IMR-90 (cell line): Measurements from ENCODE around the gene RYR2. TPM values are rescaled to one million over a fixed set of nuclear protein-coding genes. Genes with fewer than 3 reads are reported as not detected.

Experiments used
- ATAC-seq: fragments of 200-7000 bp; cut with Tn5 transposase; 2 replicates; pipeline ENCODE4 v1.9.1; 2020; ENCODE audit warnings: low read depth, mild to moderate bottlenecking, moderate library complexity
- BruUV-seq: library from RNA; stranded (reverse); fragments of 400-500 nt; replicated peaks from 2 replicates; lab custom pipeline; 2021; lab: Mats Ljungman, UMichigan
- CTCF ChIA-PET: fragments of 300-600 bp; formaldehyde crosslinking; extraction: SDS; loops from one replicate; lab custom pipeline; 2021; ENCODE audit warnings: antibody characterized with exemption; lab: Yijun Ruan, JAX
- POLR2A ChIA-PET: fragments of 300-600 bp; sonication (Branson Sonifier 250); formaldehyde crosslinking; loops from one replicate; lab custom pipeline; 2022; ENCODE audit warnings: antibody characterized with exemption; ENCODE audit not compliant: unreplicated experiment; lab: Charles Lee
- DNase-seq: peaks from one replicate; pipeline ENCODE4 v3.0.0; 2013
- H2AFZ ChIP-seq: replicated peaks from 2 replicates; pipeline ENCODE3; 2013; ENCODE audit warnings: low read length, mild to moderate bottlenecking; ENCODE audit not compliant: poor library complexity
- H2AK5ac ChIP-seq: 2 replicates; pipeline ENCODE4 v1.6.1; 2013; ENCODE audit warnings: low read depth, low read length, inconsistent platforms
- H2AK9ac ChIP-seq: replicated peaks from 2 replicates; pipeline ENCODE3; 2013; ENCODE audit warnings: mild to moderate bottlenecking, low read depth, low read length, moderate library complexity; ENCODE audit not compliant: poor library complexity
- H2BK120ac ChIP-seq: 2 replicates; pipeline ENCODE4 v1.6.1; 2013; ENCODE audit warnings: low read depth, low read length, inconsistent platforms
- H2BK15ac ChIP-seq: 3 replicates; pipeline ENCODE4 v1.6.1; 2013; ENCODE audit warnings: low read depth, low read length, inconsistent platforms
- H2BK20ac ChIP-seq: 2 replicates; pipeline ENCODE4 v1.6.1; 2013; ENCODE audit warnings: low read depth, mild to moderate bottlenecking, inconsistent platforms, low read length, moderate library complexity
- H2BK5ac ChIP-seq: 2 replicates; pipeline ENCODE4 v1.6.1; 2013; ENCODE audit warnings: mild to moderate bottlenecking, low read depth, low read length, inconsistent platforms; ENCODE audit not compliant: poor library complexity, severe bottlenecking
- H3K14ac ChIP-seq: replicated peaks from 2 replicates; pipeline ENCODE4 v1.6.1; 2013; ENCODE audit warnings: low read depth, low read length, inconsistent platforms
- H3K18ac ChIP-seq: 2 replicates; pipeline ENCODE4 v1.6.1; 2013; ENCODE audit warnings: low read depth, low read length, control low read depth
- H3K23ac ChIP-seq: 2 replicates; pipeline ENCODE4 v1.6.1; 2013; ENCODE audit warnings: low read depth, low read length, inconsistent platforms
- H3K27ac ChIP-seq: 2 replicates; pipeline ENCODE4 v1.5.1; 2013; ENCODE audit warnings: mild to moderate bottlenecking, control low read depth, low read length; ENCODE audit not compliant: insufficient read depth
- H3K27me3 ChIP-seq: 2 replicates; pipeline ENCODE4 v1.6.1; 2013; ENCODE audit warnings: low read length; ENCODE audit not compliant: control insufficient read depth, insufficient read depth
- H3K36me3 ChIP-seq: 2 replicates; pipeline ENCODE4 v1.6.1; 2013; ENCODE audit warnings: low read length, mixed read lengths; ENCODE audit not compliant: control insufficient read depth, insufficient read depth
- H3K4ac ChIP-seq: 2 replicates; pipeline ENCODE4 v1.6.1; 2013; ENCODE audit warnings: low read depth, low read length, inconsistent platforms
- H3K4me1 ChIP-seq: 2 replicates; pipeline ENCODE4 v1.6.1; 2013; ENCODE audit warnings: low read length, mixed read lengths; ENCODE audit not compliant: control insufficient read depth, insufficient read depth
- H3K4me2 ChIP-seq: 2 replicates; pipeline ENCODE4 v1.6.1; 2013; ENCODE audit warnings: low read depth, mild to moderate bottlenecking, control low read depth, low read length, moderate library complexity
- H3K4me3 ChIP-seq: 2 replicates; pipeline ENCODE4 v1.5.1; 2013; ENCODE audit warnings: low read depth, mild to moderate bottlenecking, control low read depth, low read length, moderate library complexity; ENCODE audit not compliant: insufficient read depth
- H3K56ac ChIP-seq: 2 replicates; pipeline ENCODE4 v1.6.1; 2013; ENCODE audit warnings: low read length, inconsistent platforms; ENCODE audit not compliant: insufficient read depth; ENCODE audit errors: extremely low read depth
- H3K79me1 ChIP-seq, 2 experiments: 2 replicates each; pipeline ENCODE4 v1.6.1; 2013; ENCODE audit warnings: low read length in 2 of 2, inconsistent platforms in 1 of 2, low read depth in 1 of 2
- H3K9ac ChIP-seq: 2 replicates; pipeline ENCODE4 v1.6.1; 2013; ENCODE audit warnings: low read depth, low read length, control low read depth
- H3K9me1 ChIP-seq: 2 replicates; pipeline ENCODE4 v1.6.1; 2013; ENCODE audit warnings: low read length, inconsistent platforms; ENCODE audit not compliant: insufficient read depth
- H3K9me3 ChIP-seq: 2 replicates; pipeline ENCODE4 v1.6.1; 2013; ENCODE audit warnings: low read length; ENCODE audit not compliant: control insufficient read depth, insufficient read depth
- H4K20me1 ChIP-seq: 2 replicates; pipeline ENCODE4 v1.6.1; 2013; ENCODE audit warnings: low read length, inconsistent platforms; ENCODE audit not compliant: insufficient read depth
- H4K5ac ChIP-seq: 2 replicates; pipeline ENCODE4 v1.6.1; 2013; ENCODE audit warnings: mild to moderate bottlenecking, low read depth, low read length, control low read depth
- H4K8ac ChIP-seq, 2 experiments: 2 replicates each; pipeline ENCODE4 v1.6.1; 2013; ENCODE audit warnings: low read depth in 2 of 2, low read length in 2 of 2, control low read depth in 1 of 2, inconsistent platforms in 1 of 2
- H4K91ac ChIP-seq: 2 replicates; pipeline ENCODE4 v1.6.1; 2013; ENCODE audit warnings: low read depth, low read length, inconsistent platforms; ENCODE audit not compliant: insufficient read depth
- BHLHE40 ChIP-seq: fragments of 150-350 bp; IDR thresholded peaks from 2 replicates; pipeline ENCODE4 v1.6.1; 2016; ENCODE audit warnings: mild to moderate bottlenecking, low read depth, low read length
- CEBPB ChIP-seq: IDR thresholded peaks from 2 replicates; pipeline ENCODE4 v1.6.1; 2012; ENCODE audit warnings: low read depth, low read length, improper control_type of control experiment
- CHD1 ChIP-seq: IDR thresholded peaks from 2 replicates; pipeline ENCODE4 v1.6.1; 2012; ENCODE audit warnings: low read depth, low read length, improper control_type of control experiment
- CTCF ChIP-seq: conservative IDR thresholded peaks from 2 replicates; pipeline ENCODE4 v1.5.1; 2012; ENCODE audit warnings: mild to moderate bottlenecking, low read depth, low read length, improper control_type of control experiment
- MAFK ChIP-seq: IDR thresholded peaks from 2 replicates; pipeline ENCODE4 v1.6.1; 2012; ENCODE audit warnings: low read depth, low read length, improper control_type of control experiment
- USF2 ChIP-seq: fragments of 150-350 bp; IDR thresholded peaks from 2 replicates; pipeline ENCODE4 v1.6.1; 2017; ENCODE audit warnings: mild to moderate bottlenecking, antibody characterized with exemption, low read length, low read depth
- WGBS, 2 experiments: methylation state at CpG; one replicate each; pipeline versions ENCODE4 v1.1.5 to v1.1.7; 2013; ENCODE audit warnings: missing lambda C conversion rate in 2 of 2; ENCODE audit not compliant: insufficient read length in 1 of 2; ENCODE audit errors: extremely low coverage in 2 of 2; 5-methylcytosine and 5-hydroxymethylcytosine counted together
- dilution Hi-C: fragments of 300-500 bp; cut with HindIII; formaldehyde crosslinking; loops from one replicate; pipeline ENCODE4 v1.14.3; 2018; ENCODE audit warnings: low sequenced_read_pairs; ENCODE audit not compliant: unreplicated experiment
- in situ Hi-C: fragments of 300-500 bp; cut with MboI; formaldehyde crosslinking; loops from 3 replicates; pipeline ENCODE4 v1.14.3; 2019; ENCODE audit warnings: low sequenced_read_pairs, inconsistent platforms, mixed read lengths
- intact Hi-C: fragments of 100-400 bp; cut with micrococcal nuclease; formaldehyde crosslinking; loops from 2 replicates; pipeline ENCODE4 v1.10.0; 2022
- polyA plus RNA-seq, 3 experiments: library from polyadenylated mRNA; depleted of rRNA; stranded (reverse); fragments of >200 nt; gene quantifications; 2 replicates each; pipeline ENCODE4 v1.2.3, GENCODE V29; 2012; ENCODE audit warnings: low replicate concordance in 1 of 3
- total RNA-seq: library from RNA; depleted of rRNA; stranded (reverse); fragments of >200 nt; gene quantifications from 2 replicates; pipeline ENCODE4 v1.2.3, GENCODE V29; 2012

The RYR2 gene
- total and polyA plus RNA-seq, 2 of the 4 experiments (the other 2 are of a cell fraction): not detected

- Histone ChIP-seq H2AFZ (no peak overlapping the region), H3K14ac (no peak overlapping the region), H3K4me3 (no peak overlapping the region), H2AK9ac (no peak overlapping the region), H2BK5ac (no peak overlapping the region), H4K5ac (no peak overlapping the region), H4K91ac (no peak overlapping the region), H3K56ac (no peak overlapping the region), H3K23ac (no peak overlapping the region), H4K20me1 (no peaks in the 10 kb centered on the region), H2BK20ac (no peak overlapping the region), H3K36me3 (no peaks in the 10 kb centered on the region), H4K8ac (no peak overlapping the region), H3K27me3 (no peaks in the 10 kb centered on the region), H3K27ac (no peak overlapping the region), H3K4ac (no peak overlapping the region), H3K9ac (no peak overlapping the region), H3K18ac (no peak overlapping the region), H3K4me1 (no peaks in the 10 kb centered on the region), H3K4me2 (no peak overlapping the region), H2BK15ac (no peak overlapping the region), H3K9me3 (peaks cover 8% of the 10 kb centered on the region), H2AK5ac (no peak overlapping the region), H3K79me1 (no peaks in the 10 kb centered on the region), H2BK120ac (no peak overlapping the region), H3K9me1 (no peaks in the 10 kb centered on the region)
- dilution Hi-C loops: no loop called here
- POLR2A ChIA-PET: no interaction called here
- no CpG with 5 or more reads among the region's 1 CpG for WGBS, 2 experiments
- DNase-seq (no peak), ATAC-seq (no peak)
- intact Hi-C loops: no loop called here
- no peak for TF ChIP-seq CTCF
- no peak for TF ChIP-seq CHD1
- no peak for TF ChIP-seq MAFK
- TF ChIP-seq BHLHE40: no peak
- no peak for TF ChIP-seq USF2
- TF ChIP-seq CEBPB: no peak
- in situ Hi-C loops: no loop called here
- CTCF ChIA-PET: no interaction called here
- no TSS peak for BruUV-seq
Measured at GRCh38 chr1:237638555-237638954, 596.6 kb downstream of the RYR2 start.
